ENCODE data around the gene NR2E1.

The NR2E1 gene

GRCh38 chr6:108193131-108193530, 27.3 kb downstream of the NR2E1 start:
- TF ChIP-seq CTCF (IDR thresholded peaks at IDR 0.05; ENCODE audit: low read depth, low read length, missing control alignments) = no peak
- Histone ChIP-seq H3K4me3 (ENCODE audit: low read depth, low read length) (no peak overlapping the region), H3K27ac (no peak overlapping the region), H3K27me3 (replicated peaks) (peaks cover 2% of the 10 kb centered on the region), H3K36me3 (replicated peaks) (no peaks in the 10 kb centered on the region)
- in situ Hi-C loops (cut with HindIII; ENCODE audit: low pct_ligation_motif_present, low sequenced_read_pairs) = no loop called here
- DNase-seq = no peak

- no peak for TF ChIP-seq CTCF (IDR thresholded peaks at IDR 0.05; ENCODE audit: low read depth, low read length, missing control alignments)
- peaks cover 2% of the 10 kb centered on the region for H3K27me3 ChIP-seq (replicated peaks)
- H3K27ac ChIP-seq = no peak overlapping the region
- H3K4me3 ChIP-seq (ENCODE audit: low read depth, low read length) = no peak overlapping the region
- in situ Hi-C loops (cut with HindIII; ENCODE audit: low pct_ligation_motif_present, low sequenced_read_pairs) = no loop called here
- no peaks in the 10 kb centered on the region for H3K36me3 ChIP-seq (replicated peaks)
- no peak for DNase-seq
Observed at GRCh38 chr6:108193835-108194234, 28.0 kb downstream of the NR2E1 start.

GRCh38 chr6:108194503-108194902, 28.7 kb downstream of the NR2E1 start:
- Histone ChIP-seq H3K27me3 (replicated peaks) (no peaks in the 10 kb centered on the region), H3K27ac (no peak overlapping the region), H3K36me3 (replicated peaks) (no peaks in the 10 kb centered on the region), H3K4me3 (ENCODE audit: low read depth, low read length) (no peak overlapping the region)
- no peak for TF ChIP-seq CTCF (IDR thresholded peaks at IDR 0.05; ENCODE audit: low read depth, low read length, missing control alignments)
- in situ Hi-C loops (cut with HindIII; ENCODE audit: low pct_ligation_motif_present, low sequenced_read_pairs) = no loop called here
- no peak for DNase-seq

GRCh38 chr6:108195209-108195608, 29.4 kb downstream of the NR2E1 start:
- TF ChIP-seq CTCF (IDR thresholded peaks at IDR 0.05; ENCODE audit: low read depth, low read length, missing control alignments) = no peak
- H3K36me3 ChIP-seq (replicated peaks) = no peaks in the 10 kb centered on the region

GRCh38 chr6:108198761-108199498, 33.1 kb downstream of the NR2E1 start:
- Histone ChIP-seq H3K4me3 (ENCODE audit: low read depth, low read length) (no peak overlapping the region), H3K36me3 (replicated peaks) (no peaks in the 10 kb centered on the region), H3K27me3 (replicated peaks) (no peaks in the 10 kb centered on the region), H3K27ac (no peak overlapping the region)
- DNase-seq = no peak
- no peak for TF ChIP-seq CTCF (IDR thresholded peaks at IDR 0.05; ENCODE audit: low read depth, low read length, missing control alignments)
- in situ Hi-C loops (cut with HindIII; ENCODE audit: low pct_ligation_motif_present, low sequenced_read_pairs) = no loop called here

More at GRCh38 chr6:108195209-108195608, 29.4 kb downstream of the NR2E1 start:
- in situ Hi-C loops (cut with HindIII; ENCODE audit: low pct_ligation_motif_present, low sequenced_read_pairs) = no loop called here
- no peaks in the 10 kb centered on the region for H3K27me3 ChIP-seq (replicated peaks)
- no peak overlapping the region for H3K4me3 ChIP-seq (ENCODE audit: low read depth, low read length)
- H3K27ac ChIP-seq = no peak overlapping the region
- DNase-seq = no peak

- no peak for DNase-seq
- no peak for TF ChIP-seq CTCF (IDR thresholded peaks at IDR 0.05; ENCODE audit: low read depth, low read length, missing control alignments)
- Histone ChIP-seq H3K27me3 (replicated peaks) (no peaks in the 10 kb centered on the region), H3K36me3 (replicated peaks) (no peaks in the 10 kb centered on the region), H3K4me3 (ENCODE audit: low read depth, low read length) (no peak overlapping the region), H3K27ac (no peak overlapping the region)
- in situ Hi-C loops (cut with HindIII; ENCODE audit: low pct_ligation_motif_present, low sequenced_read_pairs) = no loop called here
Observed at GRCh38 chr6:108200186-108200585, 34.4 kb downstream of the NR2E1 start.

All from brain microvascular endothelial cell (primary cell).